ENCODE results near the gene TADA2A.
A peak's percentile ranks its signal among the peaks of the same experiment; 100 is the strongest.

The TADA2A gene

GRCh38 chr17:37406635-37407461 is at the start of gene TADA2A, which contains the start of gene ACACA (continued):
- peak; percentile 84; the same call in 1 of the 2 replicates for TF ChIP-seq ZSCAN5A (tag by site-specific recombination; IDR thresholded peaks at IDR 0.05)
- TF ChIP-seq ZNF624 (tag by site-specific recombination; IDR thresholded peaks at IDR 0.05): no peak
- TF ChIP-seq PRDM2 (tag by site-specific recombination; IDR thresholded peaks at IDR 0.05; ENCODE audit: borderline replicate concordance): no peak
- TF ChIP-seq ZNF776 (tag by site-specific recombination; IDR thresholded peaks at IDR 0.05; ENCODE audit: borderline replicate concordance): no peak
- TF ChIP-seq ZNF366 (tag by site-specific recombination; conservative IDR thresholded peaks at IDR 0.05): no peak
- TF ChIP-seq ZNF175 (tag by site-specific recombination; IDR thresholded peaks at IDR 0.05): no peak
- TF ChIP-seq PATZ1 (tag by site-specific recombination; IDR thresholded peaks at IDR 0.05): peak; percentile 8
- peak; percentile 60; the same call in 1 of the 2 replicates for TF ChIP-seq IKZF3 (tag by site-specific recombination; IDR thresholded peaks at IDR 0.05)
- TF ChIP-seq SCRT1 (tag by site-specific recombination; IDR thresholded peaks at IDR 0.05; ENCODE audit: borderline replicate concordance): no peak
- TF ChIP-seq TSHZ1 (tag by site-specific recombination; IDR thresholded peaks at IDR 0.05; ENCODE audit: borderline replicate concordance): no peak
- TF ChIP-seq ZNF558 (tag by site-specific recombination; IDR thresholded peaks at IDR 0.05): no peak
- TF ChIP-seq ZNF510 (tag by site-specific recombination; IDR thresholded peaks at IDR 0.05; ENCODE audit: insufficient replicate concordance): no peak
- no peak for TF ChIP-seq ZNF600 (tag by site-specific recombination; IDR thresholded peaks at IDR 0.05)
- TF ChIP-seq ZNF184 (tag by site-specific recombination; IDR thresholded peaks at IDR 0.05): 0 out of 2 replicates have a peak, but pooled peaks have one; percentile 28
- no peak for TF ChIP-seq ZNF521 (tag by site-specific recombination; IDR thresholded peaks at IDR 0.05)
- no peak for TF ChIP-seq ZNF701 (tag by site-specific recombination; IDR thresholded peaks at IDR 0.05)
- peak; percentile 71 for TF ChIP-seq SP3 (tag by site-specific recombination; IDR thresholded peaks at IDR 0.05)
- TF ChIP-seq ZNF311 (tag by site-specific recombination; IDR thresholded peaks at IDR 0.05; ENCODE audit: borderline replicate concordance): no peak
- TF ChIP-seq ZNF24 (tag by site-specific recombination; IDR thresholded peaks at IDR 0.05): no peak; the same call in 1 of the 2 replicates
- TF ChIP-seq ZIC2 (tag by site-specific recombination; IDR thresholded peaks at IDR 0.05): peak; percentile 94
- no peak for TF ChIP-seq ZNF211 (tag by site-specific recombination; IDR thresholded peaks at IDR 0.05; ENCODE audit: low read depth)
- peak; percentile 66; the same call in 1 of the 2 replicates for TF ChIP-seq KLF17 (tag by site-specific recombination; IDR thresholded peaks at IDR 0.05)
- TF ChIP-seq ZBTB8A (tag by site-specific recombination; IDR thresholded peaks at IDR 0.05): peak; percentile 98
- TF ChIP-seq FEZF1 (tag by site-specific recombination; IDR thresholded peaks at IDR 0.05): peak; percentile 64
- TF ChIP-seq MYNN (tag by site-specific recombination; IDR thresholded peaks at IDR 0.05; ENCODE audit: borderline replicate concordance): no peak
- no peak for TF ChIP-seq ZNF621 (tag by site-specific recombination; IDR thresholded peaks at IDR 0.05)

Measured in HEK293 (cell line).